A375 (cell line): ENCODE data around the gene ANKLE2. TPM values are rescaled to one million over a fixed set of nuclear protein-coding genes. Genes with fewer than 3 reads are reported as not detected.

Experiments
- small RNA-seq: library from RNA; depleted of rRNA; stranded (forward); fragments of <200 nt; gene quantifications from one replicate; pipeline ENCODE3, GENCODE V24; 2014
- total RNA-seq: library from RNA; depleted of rRNA; stranded (reverse); fragments of >200 nt; shearing (Covaris generic); gene quantifications from 2 replicates; pipeline ENCODE4 v1.2.3, GENCODE V29; 2014; rRNA removed

The ANKLE2 gene
- total RNA-seq: 48.1 and 58.6 TPM in 2 replicates

DNA sequence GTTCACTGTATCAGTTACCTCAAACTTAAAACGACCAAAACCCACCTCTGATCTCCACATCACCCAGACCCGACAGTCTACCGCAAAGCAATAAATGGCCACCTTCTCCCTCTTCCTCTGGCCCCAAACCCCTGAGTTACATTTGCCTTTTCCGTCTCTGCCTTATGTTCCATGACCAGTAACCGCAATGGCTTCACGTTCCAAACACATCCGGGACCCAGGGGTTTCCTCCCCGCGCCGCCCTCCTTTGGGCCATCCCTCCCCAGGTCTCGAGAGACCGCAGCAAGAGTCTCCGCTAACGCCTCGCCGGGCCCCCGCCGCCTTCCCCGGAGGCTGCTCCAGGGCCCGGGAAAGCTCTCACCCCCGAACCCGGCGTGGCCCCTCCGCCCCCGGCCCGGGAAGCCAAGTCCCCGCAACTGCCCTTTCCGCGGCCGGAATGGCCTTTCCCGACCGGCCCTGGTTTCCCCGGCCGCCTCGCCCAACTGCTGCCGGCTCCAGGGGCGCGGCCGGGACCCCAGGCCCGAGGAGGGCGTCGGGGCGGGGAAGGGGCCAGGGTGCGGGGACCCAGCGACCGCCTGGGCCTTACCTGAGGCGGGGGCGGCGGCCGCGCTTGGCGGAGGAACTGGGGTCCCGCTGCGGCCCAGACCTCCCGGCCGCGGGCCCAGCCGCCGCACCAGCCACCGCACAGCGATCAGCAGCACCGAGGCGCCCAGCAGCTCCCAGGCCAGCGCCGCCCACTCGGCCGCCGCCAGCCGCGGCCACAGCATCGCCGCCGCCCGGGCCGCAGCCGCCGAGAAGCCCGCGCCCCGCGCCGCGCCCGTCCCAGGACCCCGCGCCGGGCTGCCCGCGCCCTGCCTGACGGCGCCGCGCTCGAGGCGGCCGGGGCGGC, at the start of gene ANKLE2:
TSS of gene ANKLE2 (minus strand) at position 801 of the 889 bp plus-strand sequence. CDS start at position 767, 34 bp downstream.

DNA sequence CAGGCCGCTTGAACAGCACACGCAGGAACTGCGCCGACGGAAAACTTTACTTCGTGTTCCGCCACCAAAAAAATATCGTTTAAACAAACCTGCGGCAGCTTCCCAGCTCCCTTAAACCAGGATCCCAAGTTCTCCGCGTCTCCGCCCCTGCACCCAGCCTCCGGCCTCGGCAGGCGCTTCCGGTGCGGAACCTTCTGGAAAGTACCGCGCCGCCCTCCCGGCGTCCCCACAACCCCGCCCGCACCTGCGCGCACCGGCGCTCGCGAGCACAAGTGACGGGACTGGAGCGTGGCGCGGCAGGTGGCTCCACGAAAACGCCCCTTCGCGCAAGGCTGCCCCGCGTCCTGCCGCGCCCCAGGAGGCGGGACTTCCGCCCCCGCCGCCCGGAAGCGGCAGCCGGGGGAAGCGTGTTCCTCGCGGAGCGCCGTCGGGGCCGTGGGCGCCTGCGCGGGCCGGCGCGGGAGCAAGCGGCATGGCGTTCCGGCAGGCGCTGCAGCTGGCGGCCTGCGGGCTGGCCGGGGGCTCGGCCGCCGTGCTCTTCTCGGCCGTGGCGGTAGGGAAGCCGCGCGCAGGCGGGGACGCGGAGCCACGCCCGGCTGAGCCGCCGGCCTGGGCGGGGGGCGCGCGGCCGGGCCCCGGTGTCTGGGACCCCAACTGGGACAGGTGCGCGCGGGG, 51.1 kb downstream of the ANKLE2 start, which contains the start of gene PGAM5:
TSS of gene PGAM5 (plus strand) at position 438 of the 675 bp plus-strand sequence. CDS start at position 473, 35 bp downstream.

GRCh38 chr12:132687211-132688164, 74.1 kb downstream of the ANKLE2 start, which contains the start of the genes POLE and PXMP2:
POLE (minus strand) TSS chr12:132687342; CDS start chr12:132687315, 27 bp downstream.
PXMP2 (plus strand) TSS chr12:132687587; CDS start chr12:132687671, 84 bp downstream.

Small RNA genes lying within 50 kb of the gene (small RNA-seq; reads per million reads assigned to genes)
- 1.3 reads per million, percentile 63 among the genes with 10 or more reads in this experiment for gene RNA5SP379

Other genes starting within 250 kb of the ANKLE2 start
- 0.19 TPM in 1 of 2 replicates, not detected in the other for gene LRCOL1, start 151.2 kb downstream of the ANKLE2 start, total RNA-seq
- not detected in 2 replicates for gene P2RX2, start 143.1 kb downstream of the ANKLE2 start, total RNA-seq
- 84.5 and 95.1 TPM in 2 replicates for gene POLE, start 74.5 kb downstream of the ANKLE2 start, total RNA-seq
- 39.6 and 55.4 TPM in 2 replicates for gene PXMP2, start 74.2 kb downstream of the ANKLE2 start, total RNA-seq
- 81.7 and 104 TPM in 2 replicates for gene PGAM5, start 51.0 kb downstream of the ANKLE2 start, total RNA-seq
- gene GOLGA3, start 67.0 kb upstream of the ANKLE2 start, total RNA-seq: 74.9 and 86.3 TPM in 2 replicates
- 17.1 and 20.9 TPM in 2 replicates for gene CHFR, start 125.8 kb upstream of the ANKLE2 start, total RNA-seq
- gene ZNF605, start 194.5 kb upstream of the ANKLE2 start, total RNA-seq: 5.6 and 6.3 TPM in 2 replicates
- gene ZNF26, start 224.5 kb upstream of the ANKLE2 start, total RNA-seq: 27.5 and 37.6 TPM in 2 replicates